Activated T-cell treated with anti-CD3 and anti-CD28 coated beads, Interleukin-2, amount 50 U/mL, for 72 hours (primary cell): ENCODE results near the gene B3GLCT. TPM values are rescaled to one million over a fixed set of nuclear protein-coding genes. Genes with fewer than 3 reads are reported as not detected.

ENCODE experiments used
- ATAC-seq, 2 donors: fragments of 150-1000 bp; cut with Tn5 transposase; replicated peaks in 1 of 2; 2 replicates each; pipeline ENCODE4 v1.10.0; 2021; ENCODE audit warnings: moderate library complexity in 2 of 2, mild to moderate bottlenecking in 1 of 2
- DNase-seq, 2 donors: peaks; one replicate each; pipeline ENCODE4 v3.0.0; 2021 to 2022; ENCODE audit warnings: mixed read lengths in 1 of 2
- H3K27ac Mint-ChIP-seq: one replicate; pipeline ENCODE4 v1.8.0; 2022; ENCODE audit warnings: mild to moderate bottlenecking, moderate library complexity, mixed read lengths
- H3K27me3 Mint-ChIP-seq: one replicate; pipeline ENCODE4 v1.8.0; 2022; ENCODE audit warnings: low read depth, mixed read lengths
- H3K36me3 Mint-ChIP-seq, 2 donors: one replicate each; pipeline ENCODE4 v1.8.0; 2022; ENCODE audit warnings: mixed read lengths in 2 of 2, mild to moderate bottlenecking in 1 of 2; ENCODE audit not compliant: insufficient read depth in 2 of 2
- H3K4me1 Mint-ChIP-seq: one replicate; pipeline ENCODE4 v1.8.0; 2022; ENCODE audit warnings: low read depth, mixed read lengths
- H3K4me3 Mint-ChIP-seq, 2 donors: one replicate each; pipeline ENCODE4 v1.8.0; 2022; ENCODE audit warnings: mild to moderate bottlenecking in 2 of 2, mixed read lengths in 2 of 2, moderate library complexity in 2 of 2
- H3K9me3 Mint-ChIP-seq, 2 donors: one replicate each; pipeline ENCODE4 v1.8.0; 2022; ENCODE audit warnings: mixed read lengths in 2 of 2
- total RNA-seq, 2 donors: library from RNA; stranded (reverse); gene quantifications; one replicate each; pipeline ENCODE4 v1.2.3, GENCODE V29; 2022

The B3GLCT gene
- total RNA-seq, 2 donors from 2014 or later, result 2.6 to 3.0 TPM

DNA sequence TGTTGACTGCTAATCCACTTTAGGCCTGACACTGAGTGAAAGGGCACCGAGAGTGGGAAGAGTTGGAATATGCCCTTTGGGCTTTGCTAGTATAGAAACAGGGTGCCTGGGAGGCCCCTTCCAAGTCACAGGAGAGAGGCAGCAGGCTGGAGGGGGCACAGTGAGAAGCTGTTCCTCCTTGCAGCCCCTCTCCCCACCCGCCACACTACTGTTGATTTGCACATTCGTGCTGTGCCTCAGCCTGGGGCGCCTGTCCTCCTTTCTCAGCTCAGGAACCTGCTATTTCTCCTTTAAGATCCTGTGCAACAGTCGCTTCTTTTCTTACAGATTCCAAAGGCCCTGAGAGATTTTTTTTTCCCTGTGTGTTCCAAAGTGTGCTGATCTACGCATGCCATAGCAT lies 2.8 kb upstream of the B3GLCT start:
- Mint-ChIP-seq H3K27me3 (no peaks in the 10 kb centered on the region), H3K4me3 (no peak overlapping the region), H3K36me3 (no peaks in the 10 kb centered on the region), H3K27ac (no peak overlapping the region), H3K4me1 (peaks cover 19% of the 10 kb centered on the region), H3K9me3 (peaks cover 0 to 2% of the 10 kb centered on the region in 2 donors)
- DNase-seq (no peak), ATAC-seq (no peak)

DNA sequence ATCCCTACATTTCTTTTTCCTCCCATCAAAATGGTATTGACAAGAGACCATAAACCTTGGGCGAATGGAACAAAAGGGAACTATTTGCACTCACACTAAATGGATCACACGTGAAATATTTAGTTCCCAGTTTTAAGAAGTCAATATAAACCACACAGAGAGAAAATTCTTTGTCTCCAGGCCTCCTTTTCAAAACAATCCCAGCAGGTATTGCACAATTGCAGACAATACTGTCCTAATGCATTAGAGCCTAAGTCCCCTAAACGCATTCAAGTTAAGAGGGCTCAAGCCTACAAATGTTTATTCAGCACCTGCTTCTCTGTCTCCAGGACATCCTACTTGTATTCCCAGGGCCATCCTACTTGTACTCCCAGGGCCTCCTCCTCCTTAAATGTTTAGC lies 1.3 kb upstream of the B3GLCT start:
- no peaks in the 10 kb centered on the region for H3K9me3 Mint-ChIP-seq
- no peak overlapping the region for H3K27ac Mint-ChIP-seq
- no peak for DNase-seq
- H3K27me3 Mint-ChIP-seq, result no peaks in the 10 kb centered on the region
- H3K36me3 Mint-ChIP-seq, result no peaks in the 10 kb centered on the region
- no peak for ATAC-seq
- H3K4me1 Mint-ChIP-seq, result peaks cover 24% of the 10 kb centered on the region
- no peak overlapping the region for H3K4me3 Mint-ChIP-seq

GRCh38 chr13:31199527-31199848 lies 287 bp upstream of the B3GLCT start:
- H3K36me3 Mint-ChIP-seq, result no peaks in the 10 kb centered on the region
- H3K9me3 Mint-ChIP-seq, result no peaks in the 10 kb centered on the region
- peaks cover 33% of the 10 kb centered on the region for H3K4me1 Mint-ChIP-seq
- H3K27ac Mint-ChIP-seq, result peak overlapping the region; percentile 44
- ATAC-seq (peak in 1 of 2 donors; percentile 18), DNase-seq (no peak)
- H3K4me3 Mint-ChIP-seq, result peak overlapping the region; percentile 78 to 90
- H3K27me3 Mint-ChIP-seq, result no peaks in the 10 kb centered on the region

GRCh38 chr13:31200637-31200971 lies 829 bp downstream of the B3GLCT start:
- ATAC-seq (peak; percentile 34 to 41), DNase-seq (peak; percentile 57 to 66)
- Mint-ChIP-seq H3K27ac (peak overlapping the region; percentile 4), H3K36me3 (no peaks in the 10 kb centered on the region), H3K4me3 (peak overlapping the region; percentile 77 to 80), H3K4me1 (peaks cover 40% of the 10 kb centered on the region), H3K9me3 (no peaks in the 10 kb centered on the region), H3K27me3 (no peaks in the 10 kb centered on the region)

- no peaks in the 10 kb centered on the region for H3K27me3 Mint-ChIP-seq
- H3K4me3 Mint-ChIP-seq, result peak overlapping the region; percentile 77 to 80
- ATAC-seq (no peak), DNase-seq (no peak)
- peaks cover 38% of the 10 kb centered on the region for H3K4me1 Mint-ChIP-seq
- peak overlapping the region; percentile 4 for H3K27ac Mint-ChIP-seq
- H3K9me3 Mint-ChIP-seq, result no peaks in the 10 kb centered on the region
- H3K36me3 Mint-ChIP-seq, result no peaks in the 10 kb centered on the region
Measured at GRCh38 chr13:31201341-31202031, 1.7 kb downstream of the B3GLCT start.

DNA sequence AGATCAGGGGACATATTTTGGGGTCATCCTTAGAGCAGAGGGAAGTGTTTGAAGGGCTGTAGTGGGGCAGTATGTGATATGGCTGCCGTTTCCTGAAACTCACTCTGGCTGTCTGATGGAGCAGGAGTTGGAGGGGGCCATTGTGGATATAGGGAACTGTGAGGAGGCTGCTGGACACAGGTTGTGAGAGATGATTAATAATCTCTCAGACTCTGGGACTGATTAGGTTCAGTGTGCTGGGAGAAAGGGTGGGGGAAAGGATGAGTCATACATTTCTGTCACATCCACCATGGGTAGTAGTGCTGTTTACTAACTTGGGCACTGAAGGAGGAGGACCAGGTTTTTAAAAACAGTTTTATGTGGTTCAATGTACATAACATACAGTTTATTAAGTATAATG lies 4.8 kb downstream of the B3GLCT start:
- Mint-ChIP-seq H3K27ac (peak overlapping the region; percentile 76), H3K36me3 (no peaks in the 10 kb centered on the region), H3K4me1 (peaks cover 34% of the 10 kb centered on the region), H3K4me3 (no peak overlapping the region), H3K27me3 (no peaks in the 10 kb centered on the region), H3K9me3 (no peaks in the 10 kb centered on the region)
- peak in 1 of 2 donors; percentile 18 for ATAC-seq
- peak; percentile 12 to 13 for DNase-seq

DNA sequence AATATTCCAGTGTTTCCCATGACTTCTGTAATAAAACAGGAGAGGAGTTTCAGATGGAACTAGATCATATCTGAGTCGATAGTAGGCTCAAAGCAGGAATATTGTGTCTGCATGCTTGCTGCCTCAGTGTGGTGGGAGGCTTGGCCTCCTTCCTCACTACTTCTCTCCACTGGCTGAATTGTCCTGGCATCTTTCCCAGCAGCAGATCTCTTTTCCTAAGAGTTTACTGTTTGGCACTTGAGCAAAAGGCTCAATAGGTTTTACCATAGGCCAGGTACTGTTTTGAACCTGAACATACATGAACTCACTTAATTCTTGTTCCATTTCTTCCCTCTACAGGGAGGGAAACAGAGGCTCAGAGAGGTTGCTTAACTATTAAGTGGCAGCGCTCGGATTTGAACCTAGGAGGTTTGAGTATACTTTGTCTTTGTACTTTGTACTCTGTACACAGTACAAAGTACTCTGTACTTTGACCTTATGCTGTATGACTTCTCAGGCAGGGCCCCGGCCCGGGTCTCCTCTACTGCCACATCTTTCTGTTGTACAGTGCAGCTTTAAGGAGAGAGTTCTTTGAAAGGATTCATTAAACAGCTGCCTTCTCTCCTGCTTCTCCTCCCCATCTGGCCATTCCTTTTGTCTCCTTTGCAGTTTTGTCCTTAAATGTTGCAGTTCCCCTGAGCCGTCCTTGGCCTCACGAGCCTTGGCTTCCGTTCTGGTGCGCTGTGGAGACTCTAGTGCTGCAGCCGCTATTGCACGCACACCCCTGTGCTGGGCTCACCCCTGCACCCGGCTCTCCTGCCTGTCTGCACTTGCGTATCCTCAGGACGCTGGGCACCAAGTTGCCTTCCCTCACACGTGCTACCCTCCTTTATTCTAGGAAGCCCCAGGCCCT lies 8.1 kb downstream of the B3GLCT start:
- no peak overlapping the region for H3K4me3 Mint-ChIP-seq

DNA sequence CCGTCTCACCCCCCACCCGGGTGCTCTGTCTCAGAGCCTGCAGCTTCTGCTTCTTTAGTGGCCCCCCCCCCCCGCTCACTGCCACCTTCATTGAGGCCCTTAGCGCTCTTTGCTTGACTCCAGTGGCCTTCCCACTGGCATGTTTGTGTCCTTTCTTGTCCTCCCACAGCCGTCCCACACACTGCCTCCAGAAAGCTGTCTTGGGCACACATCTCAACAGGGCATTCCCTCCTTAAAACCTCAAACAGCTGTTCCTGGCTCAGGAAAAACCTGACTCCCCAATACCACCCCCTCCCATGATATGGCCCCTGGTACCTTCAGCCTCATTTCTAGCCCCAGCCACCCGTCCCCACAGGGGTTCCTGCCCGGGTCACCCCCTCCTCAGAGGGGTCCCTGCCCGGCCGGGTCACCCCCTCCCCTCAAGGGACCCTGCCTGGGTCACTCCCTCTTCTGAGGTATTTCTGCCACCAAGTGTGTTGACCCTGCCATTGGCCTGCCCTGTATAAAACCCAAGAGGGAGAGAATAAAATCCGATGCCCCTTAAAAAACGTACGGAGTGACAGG lies 8.9 kb downstream of the B3GLCT start:
- Mint-ChIP-seq H3K4me1 (peaks cover 23% of the 10 kb centered on the region), H3K27me3 (no peaks in the 10 kb centered on the region)
- no peak for DNase-seq

More for the DNA sequence above, 8.1 kb downstream of the B3GLCT start:
- Mint-ChIP-seq H3K9me3 (no peaks in the 10 kb centered on the region), H3K4me1 (peaks cover 20% of the 10 kb centered on the region), H3K27ac (no peak overlapping the region), H3K36me3 (no peaks in the 10 kb centered on the region), H3K27me3 (no peaks in the 10 kb centered on the region)
- DNase-seq (no peak), ATAC-seq (no peak)

GRCh38 chr13:31209172-31209840 lies 9.5 kb downstream of the B3GLCT start:
- H3K9me3 Mint-ChIP-seq, result no peaks in the 10 kb centered on the region
- no peak overlapping the region for H3K27ac Mint-ChIP-seq
- no peaks in the 10 kb centered on the region for H3K27me3 Mint-ChIP-seq
- peak in 1 of 2 donors; percentile 32 for ATAC-seq
- peaks cover 23% of the 10 kb centered on the region for H3K4me1 Mint-ChIP-seq
- no peak overlapping the region for H3K4me3 Mint-ChIP-seq
- H3K36me3 Mint-ChIP-seq, result no peaks in the 10 kb centered on the region
- DNase-seq, result no peak

More for the DNA sequence above, 8.9 kb downstream of the B3GLCT start:
- no peak overlapping the region for H3K4me3 Mint-ChIP-seq
- H3K27ac Mint-ChIP-seq, result no peak overlapping the region
- no peak for ATAC-seq
- no peaks in the 10 kb centered on the region for H3K9me3 Mint-ChIP-seq
- no peaks in the 10 kb centered on the region for H3K36me3 Mint-ChIP-seq

- Mint-ChIP-seq H3K36me3 (no peaks in the 10 kb centered on the region), H3K4me3 (no peak overlapping the region), H3K4me1 (peaks cover 23% of the 10 kb centered on the region), H3K27ac (no peak overlapping the region), H3K27me3 (no peaks in the 10 kb centered on the region), H3K9me3 (no peaks in the 10 kb centered on the region)
- no peak for DNase-seq
- no peak for ATAC-seq
Measured at GRCh38 chr13:31209841-31210210, 10.1 kb downstream of the B3GLCT start.

DNA sequence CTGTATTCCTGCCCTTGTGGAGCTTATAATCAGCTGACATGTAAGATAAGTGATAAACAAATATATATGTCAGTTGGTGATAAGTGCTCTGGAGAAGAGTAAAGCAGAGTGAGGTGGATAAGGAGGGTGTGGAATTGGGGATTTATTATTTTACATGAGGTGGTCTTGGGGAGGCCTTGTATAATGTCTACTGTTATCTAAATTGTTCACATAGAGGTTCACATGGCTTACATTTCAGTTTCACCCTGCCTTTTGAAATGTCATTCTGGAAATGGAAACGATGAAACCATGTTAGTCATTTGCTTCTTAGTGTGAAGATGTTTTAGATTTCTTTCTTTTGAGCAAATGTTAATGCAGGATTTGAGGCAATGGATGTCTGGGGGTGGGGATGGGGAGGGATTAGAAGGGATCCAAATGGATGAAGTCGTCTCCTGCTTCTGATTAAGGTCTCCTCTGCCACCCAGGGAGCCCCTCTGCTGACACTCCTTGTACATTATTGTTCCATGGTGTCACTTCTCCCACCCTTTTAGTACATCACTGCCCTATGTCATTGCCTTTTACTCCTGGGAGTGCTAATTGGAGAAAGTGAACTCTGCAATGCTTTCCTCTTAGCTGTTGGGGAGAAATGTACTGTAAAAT lies 14.0 kb downstream of the B3GLCT start:
- Mint-ChIP-seq H3K9me3 (no peaks in the 10 kb centered on the region), H3K36me3 (no peaks in the 10 kb centered on the region), H3K4me3 (peak overlapping the region; percentile 4 to 25), H3K27ac (peak overlapping the region; percentile 61), H3K27me3 (no peaks in the 10 kb centered on the region), H3K4me1 (peaks cover 14% of the 10 kb centered on the region)
- peak in 1 of 2 donors; percentile 55 for ATAC-seq
- DNase-seq, result no peak

- DNase-seq (no peak), ATAC-seq (no peak)
- H3K4me1 Mint-ChIP-seq, result peaks cover 14% of the 10 kb centered on the region
- peak overlapping the region; percentile 4 to 14 for H3K4me3 Mint-ChIP-seq
- no peaks in the 10 kb centered on the region for H3K9me3 Mint-ChIP-seq
- H3K27ac Mint-ChIP-seq, result peak overlapping the region; percentile 61
- no peaks in the 10 kb centered on the region for H3K36me3 Mint-ChIP-seq
- H3K27me3 Mint-ChIP-seq, result no peaks in the 10 kb centered on the region
Measured at GRCh38 chr13:31214435-31214834, 14.7 kb downstream of the B3GLCT start.
